ENCODE data around the gene CYP19A1. TPM values are rescaled to one million over a fixed set of nuclear protein-coding genes. Genes with fewer than 3 reads are reported as not detected.

CYP19A1 gene
- total and polyA plus RNA-seq, 3 donors from 2014 or later, result 2.8 to 29.0 (median 3.3) TPM

DNA sequence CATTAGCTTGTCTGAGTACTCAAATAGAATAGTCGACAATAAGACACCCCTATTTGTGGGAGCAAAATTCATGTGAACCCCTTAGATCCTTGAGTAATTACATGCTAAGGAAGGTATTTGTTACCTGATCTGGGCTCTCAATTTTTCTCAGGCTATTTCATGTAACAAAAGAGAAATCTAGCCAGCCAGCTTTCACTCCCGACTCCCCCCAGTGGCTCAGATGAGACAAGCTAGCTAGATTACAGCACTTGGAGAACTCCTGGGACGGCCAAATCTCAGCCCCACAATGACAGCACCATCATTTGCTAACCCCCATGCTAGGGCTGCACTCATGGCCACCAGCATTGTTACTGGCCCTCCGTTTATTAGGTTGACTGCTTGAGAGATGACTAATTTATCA is 44.4 kb upstream of the CYP19A1 start:
- 29 to 39% methylated on average over 4 of the region's 4 CpGs for WGBS, 2 donors
- Histone ChIP-seq H3K9me3 (no peaks in the 10 kb centered on the region), H3K27ac (no peak overlapping the region), H3K4me1 (peaks cover 4% of the 10 kb centered on the region), H3K36me3 (ENCODE audit: low read depth, missing control alignments) (no peaks in the 10 kb centered on the region), H3K27me3 (no peaks in the 10 kb centered on the region), H3K4me3 (no peak overlapping the region)
- intact Hi-C loops (cut with DNase I; ENCODE audit: low total_unique reads), result no loop called here
- TF ChIP-seq POLR2A (IDR thresholded peaks at IDR 0.05), result no peak
- TF ChIP-seq, protein P1, sequence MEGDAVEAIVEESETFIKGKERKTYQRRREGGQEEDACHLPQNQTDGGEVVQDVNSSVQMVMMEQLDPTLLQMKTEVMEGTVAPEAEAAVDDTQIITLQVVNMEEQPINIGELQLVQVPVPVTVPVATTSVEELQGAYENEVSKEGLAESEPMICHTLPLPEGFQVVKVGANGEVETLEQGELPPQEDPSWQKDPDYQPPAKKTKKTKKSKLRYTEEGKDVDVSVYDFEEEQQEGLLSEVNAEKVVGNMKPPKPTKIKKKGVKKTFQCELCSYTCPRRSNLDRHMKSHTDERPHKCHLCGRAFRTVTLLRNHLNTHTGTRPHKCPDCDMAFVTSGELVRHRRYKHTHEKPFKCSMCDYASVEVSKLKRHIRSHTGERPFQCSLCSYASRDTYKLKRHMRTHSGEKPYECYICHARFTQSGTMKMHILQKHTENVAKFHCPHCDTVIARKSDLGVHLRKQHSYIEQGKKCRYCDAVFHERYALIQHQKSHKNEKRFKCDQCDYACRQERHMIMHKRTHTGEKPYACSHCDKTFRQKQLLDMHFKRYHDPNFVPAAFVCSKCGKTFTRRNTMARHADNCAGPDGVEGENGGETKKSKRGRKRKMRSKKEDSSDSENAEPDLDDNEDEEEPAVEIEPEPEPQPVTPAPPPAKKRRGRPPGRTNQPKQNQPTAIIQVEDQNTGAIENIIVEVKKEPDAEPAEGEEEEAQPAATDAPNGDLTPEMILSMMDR (IDR thresholded peaks at IDR 0.05), result peak; percentile 38 to 59 (median 45)
- DNase-seq, result peak; percentile 65

DNA sequence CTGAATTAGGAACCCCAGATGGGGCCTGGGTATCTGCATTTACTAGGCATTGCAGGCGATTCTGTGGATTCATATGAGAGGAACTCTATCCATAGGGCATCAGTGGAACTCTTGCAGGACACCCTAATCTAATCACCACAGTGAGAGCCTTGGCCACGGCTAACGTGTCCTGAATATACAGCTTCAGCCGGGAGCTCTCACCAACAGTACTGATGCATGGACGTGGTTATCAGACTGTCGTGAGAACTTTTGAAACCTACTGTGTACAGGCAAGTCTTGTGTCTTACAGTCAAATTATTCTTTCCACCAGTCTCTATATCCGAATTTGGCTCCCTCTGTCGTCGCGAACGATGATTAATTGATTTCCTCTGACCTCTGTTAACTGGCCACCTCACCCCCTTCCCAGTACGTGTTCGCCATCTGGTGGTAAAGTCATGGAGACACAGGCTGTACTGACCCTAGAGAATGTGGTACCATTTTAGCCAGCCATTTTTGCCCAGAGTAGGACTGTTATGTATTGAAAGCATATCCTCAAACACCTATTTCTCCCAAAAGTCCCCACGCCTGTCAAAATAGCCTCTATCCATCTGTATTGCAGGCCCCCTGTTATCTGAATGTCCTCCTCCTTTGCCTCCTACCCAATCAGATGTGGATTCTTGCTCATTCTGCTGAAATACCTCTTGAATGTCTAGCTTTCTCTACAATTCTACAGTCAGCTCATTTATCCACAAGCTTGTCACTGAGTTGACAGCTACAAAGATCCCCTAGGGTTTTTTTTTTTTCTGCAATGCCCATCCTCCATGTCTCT is 42.8 kb upstream of the CYP19A1 start:
- peak; percentile 65 for DNase-seq
- no peaks in the 10 kb centered on the region for H3K9me3 ChIP-seq

DNA sequence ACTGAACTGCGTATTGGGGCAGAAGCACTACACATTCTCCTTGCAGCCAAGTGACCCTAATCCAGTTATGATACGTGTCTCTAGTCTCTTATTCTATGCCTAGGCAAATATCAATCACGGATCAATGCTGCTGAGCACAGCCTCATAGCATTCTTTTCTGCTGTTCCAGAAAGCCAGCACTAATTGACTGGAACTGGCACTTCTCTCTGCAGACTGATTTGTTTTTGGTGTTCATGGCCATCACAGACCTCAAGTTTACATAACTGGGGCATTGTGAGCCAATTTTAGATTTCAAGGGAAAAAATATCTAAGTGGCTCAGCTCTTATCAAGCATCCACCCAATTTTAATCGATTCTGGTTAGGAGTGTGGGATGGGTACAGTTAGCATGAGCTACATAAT is 41.0 kb upstream of the CYP19A1 start:
- no peak overlapping the region for H3K4me3 ChIP-seq
- H3K27me3 ChIP-seq, result no peaks in the 10 kb centered on the region
- no peak for TF ChIP-seq POLR2A (IDR thresholded peaks at IDR 0.05)
- TF ChIP-seq, protein P1 (IDR thresholded peaks at IDR 0.05), result no peak
- H3K4me1 ChIP-seq, result peaks cover 4% of the 10 kb centered on the region
- DNase-seq, result no peak
- 63 to 71% methylated on average over 4 of the region's 4 CpGs for WGBS, 2 donors
- H3K9me3 ChIP-seq, result no peaks in the 10 kb centered on the region
- no peak overlapping the region for H3K27ac ChIP-seq
- H3K36me3 ChIP-seq (ENCODE audit: low read depth, missing control alignments), result no peaks in the 10 kb centered on the region
- intact Hi-C loops (cut with DNase I; ENCODE audit: low total_unique reads), result loop anchor here (10.0 kb wide), 1 partner anchor 95 kb away; no protein-coding TSS in a partner anchor

More for the DNA sequence above, 42.8 kb upstream of the CYP19A1 start:
- peaks cover 4% of the 10 kb centered on the region for H3K4me1 ChIP-seq
- intact Hi-C loops (cut with DNase I; ENCODE audit: low total_unique reads), result no loop called here
- no peaks in the 10 kb centered on the region for H3K36me3 ChIP-seq (ENCODE audit: low read depth, missing control alignments)
- TF ChIP-seq, protein P1 (IDR thresholded peaks at IDR 0.05), result peak; percentile 73 to 94 (median 82)
- no peak for TF ChIP-seq POLR2A (IDR thresholded peaks at IDR 0.05)
- H3K27me3 ChIP-seq, result no peaks in the 10 kb centered on the region
- no peak overlapping the region for H3K27ac ChIP-seq
- 43 to 53% methylated on average over 14 of the region's 14 CpGs for WGBS, 2 donors
- H3K4me3 ChIP-seq, result no peak overlapping the region

DNA sequence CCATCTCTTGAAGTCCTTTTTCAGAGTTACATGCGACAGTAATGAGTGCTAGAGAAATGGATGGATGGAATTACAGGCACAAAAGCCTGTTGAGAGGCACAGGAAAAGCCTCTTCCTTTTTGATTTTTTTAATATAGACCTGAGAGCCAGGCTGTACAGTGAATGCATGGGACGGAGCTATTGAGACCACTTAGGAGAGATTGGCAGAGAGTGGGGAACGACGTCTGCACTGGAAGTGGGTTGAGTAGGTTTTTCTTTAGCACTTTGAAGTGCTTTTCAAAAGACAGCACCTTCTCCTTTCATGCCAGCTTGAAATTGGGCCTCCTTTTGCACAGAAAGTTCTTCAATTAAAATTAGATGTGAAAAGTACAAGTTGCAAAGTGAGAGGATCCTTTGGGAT is 40.0 kb upstream of the CYP19A1 start:
- 89 to 94% methylated on average over 4 of the region's 4 CpGs for WGBS, 2 donors
- TF ChIP-seq POLR2A (IDR thresholded peaks at IDR 0.05), result no peak
- no peak overlapping the region for H3K4me3 ChIP-seq
- no peaks in the 10 kb centered on the region for H3K36me3 ChIP-seq (ENCODE audit: low read depth, missing control alignments)
- no peak overlapping the region for H3K27ac ChIP-seq
- DNase-seq, result no peak
- no peaks in the 10 kb centered on the region for H3K9me3 ChIP-seq
- H3K27me3 ChIP-seq, result no peaks in the 10 kb centered on the region
- intact Hi-C loops (cut with DNase I; ENCODE audit: low total_unique reads), result loop anchor here (10.0 kb wide), 1 partner anchor 94 kb away; no protein-coding TSS in a partner anchor
- H3K4me1 ChIP-seq, result peaks cover 4% of the 10 kb centered on the region

DNA sequence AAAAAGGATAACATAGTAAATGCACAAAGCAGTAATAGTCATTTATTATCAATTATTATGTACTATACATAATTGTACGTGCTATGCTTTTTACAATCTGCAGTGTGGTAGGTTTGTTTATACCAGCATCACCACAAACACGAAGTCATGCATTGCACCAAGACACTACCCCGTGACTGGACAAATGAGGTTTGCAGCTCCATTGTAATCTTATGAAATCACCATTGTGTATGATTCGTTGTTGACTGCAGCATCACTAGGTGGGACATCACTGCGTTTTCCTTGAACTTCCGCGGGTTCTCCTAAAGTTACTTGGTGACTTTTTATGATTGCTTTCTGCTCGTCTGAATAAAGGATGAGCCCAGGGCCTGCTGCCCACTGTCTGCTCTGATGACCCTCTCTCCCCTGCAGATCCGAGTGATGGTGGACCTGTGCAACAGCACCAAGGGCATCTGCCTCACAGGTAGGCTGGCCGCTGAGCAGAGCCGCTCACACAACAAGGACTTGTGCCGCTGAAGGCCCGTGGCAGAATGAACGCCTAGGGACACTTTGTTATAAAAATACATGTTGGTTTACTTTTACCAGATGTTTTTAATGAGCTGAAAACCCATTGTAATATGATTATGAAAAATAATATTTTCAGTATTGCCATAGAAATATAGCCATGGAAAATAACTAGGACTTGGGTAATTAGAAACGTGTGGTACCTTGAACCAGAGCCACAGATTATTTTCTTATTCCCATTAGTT is 38.8 kb upstream of the CYP19A1 start:
- DNase-seq, result no peak
- WGBS, 2 donors, result 65 to 70% methylated on average over 14 to 15 of the region's 15 CpGs
- Histone ChIP-seq H3K4me3 (no peak overlapping the region), H3K27me3 (no peaks in the 10 kb centered on the region), H3K4me1 (peaks cover 4% of the 10 kb centered on the region), H3K9me3 (no peaks in the 10 kb centered on the region), H3K27ac (no peak overlapping the region), H3K36me3 (ENCODE audit: low read depth, missing control alignments) (no peaks in the 10 kb centered on the region)
- no peak for TF ChIP-seq POLR2A (IDR thresholded peaks at IDR 0.05)
- intact Hi-C loops (cut with DNase I; ENCODE audit: low total_unique reads), result loop anchor here (10.0 kb wide), 1 partner anchor 92 kb away; no protein-coding TSS in a partner anchor
